Panc1 (cell line): Measurements from ENCODE around the gene WDR83. TPM values are rescaled to one million over a fixed set of nuclear protein-coding genes. Genes with fewer than 3 reads are reported as not detected.
A peak's percentile ranks its signal among the peaks of the same experiment; 100 is the strongest.

Experiments
- ATAC-seq: fragments of 200-7000 bp; cut with Tn5 transposase; 2 replicates; pipeline ENCODE4 v1.9.1; 2020; ENCODE audit warnings: mild to moderate bottlenecking, moderate library complexity
- BruUV-seq: library from RNA; stranded (reverse); fragments of 400-500 nt; replicated peaks from 2 replicates; lab custom pipeline; 2021; lab: Mats Ljungman, UMichigan
- CTCF ChIA-PET: fragments of 300-600 bp; sonication (Branson Sonifier 250); formaldehyde crosslinking; loops from one replicate; lab custom pipeline; 2022; ENCODE audit warnings: antibody characterized with exemption; lab: Charles Lee
- POLR2A ChIA-PET: fragments of 300-600 bp; sonication (Branson Sonifier 250); formaldehyde crosslinking; loops from one replicate; lab custom pipeline; 2022; ENCODE audit warnings: antibody characterized with exemption; lab: Charles Lee
- DNase-seq: peaks from one replicate; pipeline ENCODE4 v3.0.0-alpha.2; 2010; ENCODE audit warnings: low read depth, low spot score
- H3K27ac ChIP-seq: 2 replicates; pipeline ENCODE4 v1.5.1; 2011; ENCODE audit warnings: mild to moderate bottlenecking, low read length, inconsistent platforms
- H3K27me3 ChIP-seq: fragments of 200-500 bp; sonication (Bioruptor generic); 2 replicates; pipeline ENCODE4 v1.6.0; 2014; ENCODE audit warnings: low read length, inconsistent platforms; ENCODE audit not compliant: control insufficient read depth, insufficient read depth
- H3K36me3 ChIP-seq: fragments of 200-500 bp; sonication (Bioruptor generic); 2 replicates; pipeline ENCODE4 v1.5.1; 2014; ENCODE audit warnings: inconsistent platforms, mild to moderate bottlenecking, low read length, moderate library complexity; ENCODE audit not compliant: control insufficient read depth, insufficient read depth
- H3K4me1 ChIP-seq: 2 replicates; pipeline ENCODE4 v1.5.1; 2011; ENCODE audit warnings: inconsistent platforms, mild to moderate bottlenecking, low read length, moderate library complexity; ENCODE audit not compliant: control insufficient read depth, insufficient read depth
- H3K4me3 ChIP-seq, 2 experiments: 2 replicates each; pipeline ENCODE4 v1.5.1; 2011 to 2012; ENCODE audit warnings: low read depth in 2 of 2, low read length in 2 of 2, mild to moderate bottlenecking in 2 of 2, inconsistent platforms in 1 of 2, moderate library complexity in 1 of 2
- H3K9me3 ChIP-seq: fragments of 200-500 bp; sonication (Bioruptor generic); 2 replicates; pipeline ENCODE4 v1.5.1; 2014; ENCODE audit warnings: low read depth, mild to moderate bottlenecking, inconsistent platforms, low read length, moderate library complexity; ENCODE audit not compliant: control insufficient read depth, insufficient read depth
- CTCF ChIP-seq: fragments of 450-650 bp; IDR thresholded peaks from 2 replicates; pipeline ENCODE4 v1.5.1; 2017; ENCODE audit warnings: mild to moderate bottlenecking
- POLR2AphosphoS5 ChIP-seq: IDR thresholded peaks from 2 replicates; pipeline ENCODE4 v1.6.1; 2012; ENCODE audit warnings: mild to moderate bottlenecking, low read depth, low read length, moderate library complexity
- REST ChIP-seq, 2 experiments: IDR thresholded peaks; 2 replicates each; pipeline ENCODE4 v1.6.1; 2011 to 2012; ENCODE audit warnings: low read depth in 2 of 2, control low read depth in 1 of 2, low read length in 1 of 2, mild to moderate bottlenecking in 1 of 2, moderate library complexity in 1 of 2; ENCODE audit not compliant: insufficient read depth in 1 of 2
- SIN3A ChIP-seq: IDR thresholded peaks from 2 replicates; pipeline ENCODE4 v1.6.1; 2012; ENCODE audit warnings: low read depth, mild to moderate bottlenecking, low read length, moderate library complexity, borderline replicate concordance; ENCODE audit not compliant: insufficient read depth
- TCF7L2 ChIP-seq: IDR thresholded peaks from 2 replicates; pipeline ENCODE4 v1.6.1; 2011; ENCODE audit warnings: mild to moderate bottlenecking, low read depth, low read length, inconsistent platforms
- in situ Hi-C: cut with HindIII; loops from 2 replicates; pipeline ENCODE4 v1.10.0; 2016; ENCODE audit warnings: low sequenced_read_pairs, low pct_unique_long_range_greater_than_20kb
- intact Hi-C: fragments of 100-400 bp; cut with micrococcal nuclease; formaldehyde crosslinking; loops from one replicate; pipeline ENCODE4 v1.10.0; 2022; ENCODE audit not compliant: unreplicated experiment
- total RNA-seq: library from RNA; stranded (reverse); gene quantifications from one replicate; pipeline ENCODE4 v1.2.1, GENCODE V29; 2021; ENCODE audit not compliant: unreplicated experiment

WDR83 gene
- total RNA-seq, 1 experiment from 2014 or later = 10.8 TPM

- Histone ChIP-seq H3K27me3 (no peaks in the 10 kb centered on the region), H3K4me3 (no peak overlapping the region), H3K36me3 (no peaks in the 10 kb centered on the region; the same call in 1 of the 2 replicates), H3K4me1 (peaks cover 5% of the 10 kb centered on the region; the same call in 1 of the 2 replicates), H3K27ac (no peak overlapping the region), H3K9me3 (no peaks in the 10 kb centered on the region)
- TF ChIP-seq REST (IDR thresholded peaks at IDR 0.05; ENCODE audit: insufficient read depth in 1 of 2, low read depth in 2 of 2, low read length in 1 of 2) (no peak), POLR2AphosphoS5 (no peak), SIN3A (no peak), CTCF (no peak), TCF7L2 (no peak)
- ChIA-PET POLR2A (no interaction called here), CTCF (no interaction called here)
- in situ Hi-C loops = no loop called here
- BruUV-seq = TSS peak; percentile 46
- intact Hi-C loops = no loop called here
- ATAC-seq = no peak
- DNase-seq = no peak
Observed at GRCh38 chr19:12694641-12695040, 28.0 kb downstream of the WDR83 start.

- Histone ChIP-seq H3K4me1 (peaks cover 5% of the 10 kb centered on the region; the same call in 1 of the 2 replicates), H3K27ac (no peak overlapping the region), H3K4me3 (peak overlapping the region in 1 of 2 experiments; percentile 69; a peak in 2 of 4 replicates), H3K27me3 (no peaks in the 10 kb centered on the region), H3K36me3 (no peaks in the 10 kb centered on the region; the same call in 1 of the 2 replicates), H3K9me3 (no peaks in the 10 kb centered on the region)
- ATAC-seq (no peak), DNase-seq (no peak)
- in situ Hi-C loops = no loop called here
- intact Hi-C loops = no loop called here
- no TSS peak for BruUV-seq
- CTCF ChIA-PET = no interaction called here
- POLR2A ChIA-PET = no interaction called here
- TF ChIP-seq TCF7L2 (no peak), SIN3A (no peak), POLR2AphosphoS5 (no peak), REST (IDR thresholded peaks at IDR 0.05; ENCODE audit: insufficient read depth in 1 of 2, low read depth in 2 of 2, low read length in 1 of 2) (no peak), CTCF (no peak)
Observed at GRCh38 chr19:12695096-12695495, 28.5 kb downstream of the WDR83 start.
